Vagina (tissue), 2 donors: ENCODE data around the gene ZNF592. TPM values are rescaled to one million over a fixed set of nuclear protein-coding genes. Genes with fewer than 3 reads are reported as not detected.

Source experiments
- DNase-seq, 2 donors: peaks; one replicate each; pipeline ENCODE4 v3.0.0-alpha.2; 2017; ENCODE audit errors: extremely low spot score in 2 of 2
- H3K27ac ChIP-seq: fragments of 200-600 bp; sonication (generic); one replicate; pipeline ENCODE4 v1.5.1; 2019
- H3K27me3 ChIP-seq: fragments of 200-600 bp; sonication (generic); one replicate; pipeline ENCODE4 v1.5.1; 2019
- H3K36me3 ChIP-seq, 2 donors: fragments of 200-600 bp; sonication (generic); one replicate each; pipeline ENCODE4 v1.5.1; 2017 to 2019
- H3K4me1 ChIP-seq: fragments of 200-600 bp; sonication (generic); one replicate; pipeline ENCODE4 v1.5.1; 2019
- H3K4me3 ChIP-seq, 2 donors: fragments of 200-600 bp; sonication (generic); 1 replicate in 1 of 2; 2 replicates in 1 of 2; pipeline ENCODE4 v1.5.1; 2016 to 2019
- H3K9me3 ChIP-seq: fragments of 200-600 bp; sonication (generic); one replicate; pipeline ENCODE4 v1.5.1; 2019
- CTCF ChIP-seq, 3 experiments: fragments of 450-650 bp in 2 of 3; fragments of 200-600 bp in 1 of 3; sonication (generic) in 1 of 3; IDR thresholded peaks; one replicate each; pipeline ENCODE4 v1.5.1; 2017 to 2019; ENCODE audit warnings: antibody characterized with exemption in 3 of 3, mild to moderate bottlenecking in 2 of 3, moderate library complexity in 2 of 3
- POLR2A ChIP-seq, 2 donors: fragments of 450-650 bp; IDR thresholded peaks; one replicate each; pipeline ENCODE4 v1.6.1; 2017; ENCODE audit warnings: antibody characterized with exemption in 2 of 2, mild to moderate bottlenecking in 2 of 2, moderate library complexity in 2 of 2
- POLR2AphosphoS5 ChIP-seq, 2 donors: sonication (generic); formaldehyde crosslinking; IDR thresholded peaks; one replicate each; pipeline ENCODE4 v1.9.0; 2017; ENCODE audit warnings: antibody characterized with exemption in 2 of 2, mild to moderate bottlenecking in 2 of 2, low read depth in 1 of 2; ENCODE audit not compliant: insufficient read depth in 1 of 2
- intact Hi-C: fragments of 100-400 bp; cut with DNase I; formaldehyde crosslinking; loops from one replicate; pipeline ENCODE4 v1.15.1; 2023
- total RNA-seq: library from RNA; depleted of rRNA; stranded (reverse); fragments of >200 nt; gene quantifications from one replicate; pipeline ENCODE4 v1.2.3, GENCODE V29; 2016

ZNF592 gene
- total RNA-seq, 1 donor from 2014 or later: 21.6 TPM

- Histone ChIP-seq H3K36me3 (peaks cover 5 to 54% of the 10 kb centered on the region in 2 donors), H3K27ac (no peak overlapping the region), H3K4me1 (no peaks in the 10 kb centered on the region), H3K9me3 (no peaks in the 10 kb centered on the region), H3K27me3 (no peaks in the 10 kb centered on the region), H3K4me3 (no peak overlapping the region)
- intact Hi-C loops: no loop called here
- no peak for DNase-seq
- no peak for TF ChIP-seq CTCF (IDR thresholded peaks at IDR 0.05)
- no peak for TF ChIP-seq POLR2AphosphoS5 (IDR thresholded peaks at IDR 0.05; ENCODE audit: insufficient read depth in 1 of 2, low read depth in 1 of 2)
- no peak for TF ChIP-seq POLR2A (IDR thresholded peaks at IDR 0.05)
Measured at GRCh38 chr15:84797212-84797611, 48.8 kb downstream of the ZNF592 start.

GRCh38 chr15:84797801-84798200 lies 49.4 kb downstream of the ZNF592 start:
- Histone ChIP-seq H3K27me3 (no peaks in the 10 kb centered on the region), H3K4me1 (no peaks in the 10 kb centered on the region), H3K36me3 (peaks cover 5 to 57% of the 10 kb centered on the region in 2 donors), H3K27ac (no peak overlapping the region), H3K4me3 (no peak overlapping the region), H3K9me3 (no peaks in the 10 kb centered on the region)
- intact Hi-C loops: no loop called here
- TF ChIP-seq POLR2A (IDR thresholded peaks at IDR 0.05): no peak
- no peak for TF ChIP-seq CTCF (IDR thresholded peaks at IDR 0.05)
- TF ChIP-seq POLR2AphosphoS5 (IDR thresholded peaks at IDR 0.05; ENCODE audit: insufficient read depth in 1 of 2, low read depth in 1 of 2): no peak
- DNase-seq: no peak

- no peak overlapping the region for H3K4me3 ChIP-seq
- H3K4me1 ChIP-seq: no peaks in the 10 kb centered on the region
- DNase-seq: no peak
- H3K36me3 ChIP-seq: peaks cover 5 to 60% of the 10 kb centered on the region in 2 donors
- intact Hi-C loops: no loop called here
- TF ChIP-seq POLR2A (IDR thresholded peaks at IDR 0.05) (no peak), CTCF (IDR thresholded peaks at IDR 0.05) (no peak)
- H3K9me3 ChIP-seq: no peaks in the 10 kb centered on the region
- H3K27ac ChIP-seq: no peak overlapping the region
- H3K27me3 ChIP-seq: no peaks in the 10 kb centered on the region
Measured at GRCh38 chr15:84798436-84798946, 50.1 kb downstream of the ZNF592 start.

- TF ChIP-seq POLR2A (IDR thresholded peaks at IDR 0.05) (no peak), CTCF (IDR thresholded peaks at IDR 0.05) (no peak), POLR2AphosphoS5 (IDR thresholded peaks at IDR 0.05; ENCODE audit: insufficient read depth in 1 of 2, low read depth in 1 of 2) (no peak)
- intact Hi-C loops: no loop called here
- no peak overlapping the region for H3K4me3 ChIP-seq
- no peak for DNase-seq
- no peaks in the 10 kb centered on the region for H3K4me1 ChIP-seq
- H3K9me3 ChIP-seq: no peaks in the 10 kb centered on the region
- no peaks in the 10 kb centered on the region for H3K27me3 ChIP-seq
- H3K36me3 ChIP-seq: peaks cover 5 to 51% of the 10 kb centered on the region in 2 donors
- H3K27ac ChIP-seq: no peak overlapping the region
Measured at GRCh38 chr15:84799511-84800187, 51.3 kb downstream of the ZNF592 start.

- Histone ChIP-seq H3K9me3 (no peaks in the 10 kb centered on the region), H3K27me3 (no peaks in the 10 kb centered on the region), H3K27ac (no peak overlapping the region), H3K4me1 (no peaks in the 10 kb centered on the region), H3K36me3 (peaks cover 5 to 51% of the 10 kb centered on the region in 2 donors), H3K4me3 (no peak overlapping the region)
- intact Hi-C loops: no loop called here
- DNase-seq: no peak
- TF ChIP-seq POLR2A (IDR thresholded peaks at IDR 0.05) (no peak), POLR2AphosphoS5 (IDR thresholded peaks at IDR 0.05; ENCODE audit: insufficient read depth in 1 of 2, low read depth in 1 of 2) (no peak), CTCF (IDR thresholded peaks at IDR 0.05) (no peak)
Measured at GRCh38 chr15:84800365-84800806, 52.0 kb downstream of the ZNF592 start.
